ENCODE data around the gene MAPK12. TPM values are rescaled to one million over a fixed set of nuclear protein-coding genes. Genes with fewer than 3 reads are reported as not detected.

The MAPK12 gene
- total and polyA plus RNA-seq, 2 of the 4 experiments (the other 2 are of a cell fraction) = 41.0 to 56.3 TPM

DNA sequence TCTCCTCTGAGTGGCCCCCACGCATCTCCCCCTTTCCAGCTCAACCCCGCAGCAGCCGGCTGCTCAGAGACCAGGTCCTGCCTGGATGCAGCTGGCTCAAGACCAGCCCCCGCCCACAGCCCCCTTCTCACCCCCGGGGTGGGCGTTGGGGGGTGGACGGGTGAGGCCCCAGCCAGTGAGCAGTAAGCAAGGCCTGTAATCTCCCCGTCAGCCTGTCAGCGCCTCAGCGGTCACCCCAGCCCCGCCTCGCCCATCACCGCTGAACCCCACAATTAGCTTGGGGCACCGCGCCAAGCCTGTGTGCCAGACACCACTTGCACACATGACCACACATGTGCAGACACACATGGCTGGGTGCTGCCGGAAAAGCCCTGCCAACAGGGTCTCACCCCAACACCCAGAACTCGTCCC is 40.1 kb upstream of the MAPK12 start:
- POLR2A ChIA-PET (ENCODE audit: unreplicated experiment) = no interaction called here
- dilution Hi-C loops (cut with HindIII; ENCODE audit: low sequenced_read_pairs, unreplicated experiment) = no loop called here
- H2AK5ac ChIP-seq (ENCODE audit: low read depth, low read length) = peak overlapping the region; percentile 75

More for the DNA sequence above, 40.1 kb upstream of the MAPK12 start:
- no TSS peak for BruUV-seq (replicated peaks)
- Histone ChIP-seq H4K91ac (ENCODE audit: insufficient read depth, low read depth, low read length) (no peak overlapping the region), H2AFZ (replicated peaks; ENCODE audit: low read length, poor library complexity) (peak overlapping the region; percentile 18), H4K5ac (ENCODE audit: low read depth, low read length) (no peak overlapping the region), H3K4me2 (ENCODE audit: low read depth, low read length) (peak overlapping the region; percentile 23; the same call in 1 of the 2 replicates), H3K18ac (ENCODE audit: low read depth, low read length) (no peak overlapping the region), H3K79me1 (ENCODE audit: low read depth in 1 of 2, low read length in 2 of 2) (peaks cover 0 to 52% of the 10 kb centered on the region in 2 experiments; a peak in 2 of 4 replicates), H3K4ac (ENCODE audit: low read depth, low read length) (peak overlapping the region; percentile 59), H2AK9ac (replicated peaks; ENCODE audit: low read depth, low read length, poor library complexity) (peak overlapping the region; percentile 87), H3K9me3 (ENCODE audit: control insufficient read depth, insufficient read depth, low read length) (no peaks in the 10 kb centered on the region), H3K36me3 (ENCODE audit: control insufficient read depth, insufficient read depth, low read length) (peaks cover 24% of the 10 kb centered on the region; the same call in 1 of the 2 replicates), H3K4me1 (ENCODE audit: control insufficient read depth, insufficient read depth, low read length) (peaks cover 74% of the 10 kb centered on the region), H2BK120ac (ENCODE audit: low read depth, low read length) (no peak overlapping the region), H4K8ac (ENCODE audit: low read depth in 2 of 2, low read length in 2 of 2) (peak overlapping the region in 1 of 2 experiments; percentile 56; a peak in 1 of 4 replicates), H3K27me3 (ENCODE audit: control insufficient read depth, insufficient read depth, low read length) (no peaks in the 10 kb centered on the region), H3K14ac (replicated peaks; ENCODE audit: low read depth, low read length) (peak overlapping the region; percentile 52), H2BK20ac (ENCODE audit: low read depth, low read length) (no peak overlapping the region; the same call in 1 of the 2 replicates), H4K20me1 (ENCODE audit: insufficient read depth, low read length) (peaks cover 88% of the 10 kb centered on the region), H3K9me1 (ENCODE audit: insufficient read depth, low read length) (peaks cover 16% of the 10 kb centered on the region), H3K4me3 (ENCODE audit: insufficient read depth, low read depth, low read length) (no peak overlapping the region), H3K23ac (ENCODE audit: low read depth, low read length) (peak overlapping the region; percentile 61; the same call in 1 of the 2 replicates), H2BK5ac (ENCODE audit: low read depth, low read length, poor library complexity, severe bottlenecking) (peak overlapping the region; percentile 77), H3K56ac (ENCODE audit: extremely low read depth, insufficient read depth, low read length) (no peak overlapping the region), H3K27ac (ENCODE audit: insufficient read depth, low read length) (peak overlapping the region; percentile 64), H3K9ac (ENCODE audit: low read depth, low read length) (0 out of 2 replicates have a peak overlapping the region, but pooled peaks have one; percentile 22), H2BK15ac (ENCODE audit: low read depth, low read length) (no peak overlapping the region)
- intact Hi-C loops (cut with micrococcal nuclease) = no loop called here
- DNase-seq (no peak), ATAC-seq (ENCODE audit: low read depth) (no peak)
- in situ Hi-C loops (cut with MboI; ENCODE audit: low sequenced_read_pairs) = no loop called here
- TF ChIP-seq RCOR1 (IDR thresholded peaks at IDR 0.05; ENCODE audit: insufficient replicate concordance, low read length) = no peak
- TF ChIP-seq MXI1 (IDR thresholded peaks at IDR 0.05; ENCODE audit: borderline replicate concordance, low read depth, low read length) = no peak
- TF ChIP-seq RAD21 (IDR thresholded peaks at IDR 0.05; ENCODE audit: low read length) = no peak
- TF ChIP-seq, protein P1, sequence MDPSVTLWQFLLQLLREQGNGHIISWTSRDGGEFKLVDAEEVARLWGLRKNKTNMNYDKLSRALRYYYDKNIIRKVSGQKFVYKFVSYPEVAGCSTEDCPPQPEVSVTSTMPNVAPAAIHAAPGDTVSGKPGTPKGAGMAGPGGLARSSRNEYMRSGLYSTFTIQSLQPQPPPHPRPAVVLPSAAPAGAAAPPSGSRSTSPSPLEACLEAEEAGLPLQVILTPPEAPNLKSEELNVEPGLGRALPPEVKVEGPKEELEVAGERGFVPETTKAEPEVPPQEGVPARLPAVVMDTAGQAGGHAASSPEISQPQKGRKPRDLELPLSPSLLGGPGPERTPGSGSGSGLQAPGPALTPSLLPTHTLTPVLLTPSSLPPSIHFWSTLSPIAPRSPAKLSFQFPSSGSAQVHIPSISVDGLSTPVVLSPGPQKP (IDR thresholded peaks at IDR 0.05; ENCODE audit: borderline replicate concordance, low read depth, low read length) = no peak
- no peak for TF ChIP-seq BHLHE40 (IDR thresholded peaks at IDR 0.05; ENCODE audit: low read depth, low read length)
- no peak for TF ChIP-seq MAZ (IDR thresholded peaks at IDR 0.05; ENCODE audit: borderline replicate concordance, low read depth, low read length)
- TF ChIP-seq, protein P2, sequence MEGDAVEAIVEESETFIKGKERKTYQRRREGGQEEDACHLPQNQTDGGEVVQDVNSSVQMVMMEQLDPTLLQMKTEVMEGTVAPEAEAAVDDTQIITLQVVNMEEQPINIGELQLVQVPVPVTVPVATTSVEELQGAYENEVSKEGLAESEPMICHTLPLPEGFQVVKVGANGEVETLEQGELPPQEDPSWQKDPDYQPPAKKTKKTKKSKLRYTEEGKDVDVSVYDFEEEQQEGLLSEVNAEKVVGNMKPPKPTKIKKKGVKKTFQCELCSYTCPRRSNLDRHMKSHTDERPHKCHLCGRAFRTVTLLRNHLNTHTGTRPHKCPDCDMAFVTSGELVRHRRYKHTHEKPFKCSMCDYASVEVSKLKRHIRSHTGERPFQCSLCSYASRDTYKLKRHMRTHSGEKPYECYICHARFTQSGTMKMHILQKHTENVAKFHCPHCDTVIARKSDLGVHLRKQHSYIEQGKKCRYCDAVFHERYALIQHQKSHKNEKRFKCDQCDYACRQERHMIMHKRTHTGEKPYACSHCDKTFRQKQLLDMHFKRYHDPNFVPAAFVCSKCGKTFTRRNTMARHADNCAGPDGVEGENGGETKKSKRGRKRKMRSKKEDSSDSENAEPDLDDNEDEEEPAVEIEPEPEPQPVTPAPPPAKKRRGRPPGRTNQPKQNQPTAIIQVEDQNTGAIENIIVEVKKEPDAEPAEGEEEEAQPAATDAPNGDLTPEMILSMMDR (conservative IDR thresholded peaks at IDR 0.05; ENCODE audit: low read depth, low read length) = no peak
- TF ChIP-seq FOS (IDR thresholded peaks at IDR 0.05; ENCODE audit: low read depth, low read length) = no peak
- CTCF ChIA-PET = no interaction called here
- no CpG with 5 or more reads among the region's 17 CpGs for WGBS, 2 experiments (ENCODE audit: extremely low coverage in 2 of 2, insufficient read length in 1 of 2)
